Skin of body (tissue), 2 donors: ENCODE data around the gene CTSH. TPM values are rescaled to one million over a fixed set of nuclear protein-coding genes. Genes with fewer than 3 reads are reported as not detected.
A peak's percentile ranks its signal among the peaks of the same experiment; 100 is the strongest.

Source experiments
- DNase-seq: peaks from one replicate; lab custom pipeline; 2025; lab: John Stamatoyannopoulos, UW
- total RNA-seq: library from RNA; depleted of rRNA; stranded (reverse); fragments of >200 nt; gene quantifications from one replicate; pipeline ENCODE4 v1.2.3, GENCODE V29; 2014

Gene CTSH
- total RNA-seq, 1 donor from 2014 or later, result 32.7 TPM

DNA sequence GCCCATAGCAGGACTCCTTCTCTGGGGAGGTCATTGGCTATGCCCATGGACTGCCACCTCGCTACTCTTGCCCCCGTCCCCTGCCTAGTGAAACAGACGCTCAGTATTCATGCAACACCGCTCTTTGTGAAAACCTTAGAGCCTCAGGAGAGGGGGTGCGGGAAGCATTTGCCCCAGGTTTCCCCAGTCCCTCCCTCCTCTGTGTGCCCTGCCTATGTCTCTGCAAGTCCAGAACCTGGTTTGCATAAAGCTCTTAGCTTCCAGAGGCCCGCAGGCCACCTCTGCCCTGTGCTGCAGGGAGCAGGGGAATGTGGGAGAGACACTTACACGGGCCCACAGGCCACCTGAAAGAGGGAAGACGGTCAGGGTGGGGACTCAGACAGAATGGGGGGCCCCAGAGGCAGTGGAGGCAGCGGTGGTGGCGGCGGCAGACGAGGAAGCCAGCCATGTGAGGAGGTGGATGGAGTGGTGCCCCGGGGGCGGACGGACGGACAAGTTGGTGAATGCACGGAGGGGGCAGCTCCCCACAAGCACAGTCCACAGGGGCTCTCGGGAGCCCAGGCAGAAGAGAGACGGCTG lies 33.8 kb upstream of the CTSH start:
- no peak for DNase-seq

DNA sequence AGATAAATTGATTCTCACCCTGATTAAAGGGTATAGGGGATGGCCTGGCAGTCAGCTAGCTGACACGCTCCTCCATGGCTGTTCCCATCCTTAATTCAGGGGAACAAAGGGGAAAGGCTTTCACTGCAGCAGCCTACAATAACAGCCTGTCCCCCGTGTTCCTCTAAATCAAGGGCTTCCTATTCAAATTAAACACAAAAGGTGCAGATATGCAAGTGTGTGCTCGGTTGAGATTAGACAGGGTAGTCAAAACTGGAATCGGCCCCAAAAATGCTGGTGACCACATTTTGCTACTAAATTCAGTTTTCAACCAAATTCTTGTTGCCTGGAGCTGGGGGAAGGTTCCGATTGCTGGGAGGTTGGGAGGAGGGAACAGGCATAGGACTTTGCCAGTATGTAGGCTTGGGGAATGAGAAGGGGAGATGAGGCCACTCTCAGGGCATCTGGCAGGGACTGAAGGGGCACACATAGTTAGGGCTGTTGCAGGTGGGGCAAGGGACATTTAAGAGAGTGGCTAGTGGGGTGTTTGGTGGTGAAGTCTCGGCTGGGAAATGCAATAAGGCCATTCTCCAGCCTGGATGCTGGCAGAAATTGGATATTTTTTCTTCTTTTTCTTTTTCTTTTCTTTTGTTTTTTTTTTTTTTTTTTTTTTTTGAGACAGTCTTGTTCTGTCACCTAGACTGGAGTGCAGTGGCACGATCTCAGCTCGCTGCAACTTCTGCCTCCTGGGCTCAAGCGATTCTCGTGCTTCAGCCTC lies 32.9 kb upstream of the CTSH start:
- no peak for DNase-seq

DNA sequence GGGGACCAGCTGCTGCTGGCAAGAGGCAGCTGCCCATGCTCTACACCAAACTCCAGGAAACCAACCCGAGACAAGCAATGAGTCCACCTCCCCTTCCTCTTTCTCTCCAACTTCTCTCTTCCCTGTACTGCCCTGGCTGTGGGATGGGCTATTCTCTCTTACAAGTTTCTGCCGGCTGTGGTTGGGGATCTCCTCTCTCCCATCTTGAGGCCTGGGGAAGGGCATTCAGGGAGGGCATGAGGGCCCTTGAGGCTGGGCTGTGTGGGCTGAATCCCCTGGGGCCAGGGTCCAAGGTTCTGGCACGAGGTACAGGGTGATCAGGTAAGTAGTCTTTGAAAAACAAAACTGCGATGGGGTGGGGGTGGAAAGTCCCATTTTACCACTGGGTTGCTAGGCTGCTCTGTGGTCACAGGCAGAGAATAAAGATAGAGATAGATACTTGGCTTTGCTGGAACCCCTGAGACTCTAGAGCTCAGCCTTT lies 32.3 kb upstream of the CTSH start:
- no peak for DNase-seq

DNA sequence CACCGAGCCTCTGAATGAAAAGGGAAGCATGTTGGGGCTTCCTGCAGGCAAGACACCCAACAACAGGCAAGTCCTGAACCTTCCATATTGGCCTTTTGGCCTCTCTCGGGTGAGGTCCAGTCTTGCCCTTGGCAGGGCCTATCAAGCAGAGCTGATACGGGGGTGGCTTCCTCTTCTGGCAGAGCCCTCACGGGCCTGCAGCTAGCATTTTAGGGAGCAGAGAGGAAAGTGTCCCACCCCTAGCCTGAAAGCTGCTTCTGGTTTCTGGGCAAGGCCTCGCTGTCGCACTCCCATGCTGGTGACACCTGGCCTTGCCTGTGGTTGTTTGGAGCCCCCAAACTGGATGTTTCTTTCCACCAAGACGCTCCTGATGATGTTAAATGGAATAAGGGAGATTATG lies 31.8 kb upstream of the CTSH start:
- DNase-seq, result no peak

DNA sequence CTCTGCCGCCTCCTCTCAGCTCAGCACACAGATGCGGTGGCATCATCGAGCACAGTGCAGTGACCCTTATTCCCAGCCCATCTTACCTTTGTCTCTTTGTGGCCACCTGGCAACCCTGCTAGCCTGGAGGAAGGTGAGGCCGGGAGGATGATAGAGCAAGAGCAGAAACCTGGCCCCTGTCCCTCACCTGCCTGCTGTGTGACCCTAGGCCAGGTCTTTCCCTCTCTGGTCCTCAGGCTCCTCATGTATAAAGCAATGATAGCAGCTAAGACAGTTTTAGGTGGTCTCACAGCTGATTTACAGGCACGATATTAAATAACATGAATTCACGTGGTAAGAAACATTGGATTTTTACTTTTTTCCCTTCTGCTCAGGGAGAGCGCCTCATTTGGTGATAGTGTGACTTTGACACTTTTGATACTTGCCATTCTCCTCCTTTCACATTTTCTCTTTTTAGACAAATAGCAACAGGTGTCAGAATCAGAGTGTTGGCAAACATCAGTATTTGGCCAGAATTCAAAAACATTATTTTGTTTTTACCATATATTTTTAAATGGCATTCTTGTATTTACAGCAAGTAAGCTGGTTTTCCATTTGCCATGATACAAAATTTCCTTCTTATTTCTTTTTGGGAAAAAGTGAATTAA lies 29.5 kb upstream of the CTSH start:
- DNase-seq, result no peak

DNA sequence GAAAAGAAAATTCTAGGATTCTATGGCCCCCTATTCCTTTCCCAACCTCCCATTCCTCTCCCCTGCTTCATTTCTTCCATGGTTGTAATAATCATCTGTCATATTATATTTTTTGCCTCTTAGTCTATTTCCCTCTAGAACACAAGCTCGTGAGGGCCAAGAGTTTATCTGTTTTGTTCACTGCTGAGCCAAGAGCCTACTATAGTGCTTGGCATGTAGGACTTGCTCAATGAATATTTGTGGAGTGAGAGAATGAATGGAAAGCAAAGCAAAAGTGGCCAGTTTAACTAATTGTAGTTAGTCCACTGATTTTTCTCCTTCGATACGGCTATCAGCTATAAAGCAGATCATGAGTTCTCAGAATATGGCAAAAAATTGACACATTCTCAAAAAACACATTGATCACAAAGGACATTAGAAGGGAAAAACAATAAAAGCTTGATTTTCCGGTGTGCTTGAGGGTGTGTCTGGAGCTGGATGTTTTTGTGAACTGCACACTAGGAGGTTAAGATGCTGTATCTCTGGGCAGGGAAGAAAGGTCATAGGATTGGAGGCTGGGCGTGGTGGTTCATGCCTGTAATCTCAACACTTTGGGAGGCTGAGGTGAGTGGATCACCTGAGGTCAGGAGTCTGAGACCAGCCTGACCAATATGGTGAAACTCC lies 25.0 kb upstream of the CTSH start:
- no peak for DNase-seq

DNA sequence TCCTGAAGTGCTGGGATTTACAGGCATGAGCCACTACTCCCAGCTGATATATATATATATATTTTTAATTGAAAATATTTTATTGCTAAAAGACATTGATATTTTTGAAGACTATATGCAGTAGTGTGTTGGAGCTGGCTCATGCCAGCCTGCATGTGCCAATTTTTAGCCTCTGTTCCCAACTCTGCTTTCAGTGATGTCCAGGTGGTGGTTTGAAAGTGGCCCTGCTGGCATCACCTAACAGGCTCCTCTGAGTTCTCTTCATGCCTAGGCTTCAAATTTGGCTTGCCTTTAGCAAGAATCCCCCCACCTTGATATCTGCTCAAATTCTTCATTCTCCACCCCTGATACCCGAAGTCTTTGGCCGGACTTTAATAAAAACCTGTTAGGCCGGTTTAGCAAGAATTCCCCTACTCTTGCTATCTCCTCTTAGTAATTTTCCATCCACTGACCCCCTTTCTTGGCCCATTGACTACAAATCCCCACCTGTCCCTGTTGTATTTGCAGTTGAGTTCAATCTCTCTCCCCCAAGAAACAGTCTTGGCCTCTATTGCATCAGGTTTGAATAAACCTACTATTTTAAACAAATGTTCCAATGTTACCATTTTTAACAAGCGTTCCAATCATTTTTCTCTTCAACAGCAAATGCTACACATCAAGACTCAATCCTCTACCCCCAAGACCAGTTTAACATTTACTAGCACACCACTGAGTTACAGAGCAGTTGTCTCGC lies 23.9 kb upstream of the CTSH start:
- no peak for DNase-seq

DNA sequence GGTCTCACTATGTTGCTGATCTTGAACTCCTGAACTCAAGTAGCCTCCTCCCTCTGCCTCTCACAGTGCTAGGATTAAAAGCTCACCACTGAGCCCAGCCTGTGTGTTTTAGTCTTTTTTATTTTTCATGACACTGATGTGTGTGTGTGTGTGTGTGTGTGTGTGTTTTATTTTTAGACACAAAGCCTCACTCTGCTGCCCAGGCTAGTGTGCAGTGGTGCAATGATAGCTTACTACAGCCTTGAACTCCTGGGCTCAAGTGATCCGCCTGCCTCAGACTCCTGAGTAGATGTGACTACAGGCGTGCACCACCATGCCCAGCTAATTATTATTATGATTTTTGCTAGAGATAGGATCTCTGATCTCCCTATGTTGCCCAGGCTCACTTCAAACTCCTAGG lies 23.3 kb upstream of the CTSH start:
- no peak for DNase-seq

DNA sequence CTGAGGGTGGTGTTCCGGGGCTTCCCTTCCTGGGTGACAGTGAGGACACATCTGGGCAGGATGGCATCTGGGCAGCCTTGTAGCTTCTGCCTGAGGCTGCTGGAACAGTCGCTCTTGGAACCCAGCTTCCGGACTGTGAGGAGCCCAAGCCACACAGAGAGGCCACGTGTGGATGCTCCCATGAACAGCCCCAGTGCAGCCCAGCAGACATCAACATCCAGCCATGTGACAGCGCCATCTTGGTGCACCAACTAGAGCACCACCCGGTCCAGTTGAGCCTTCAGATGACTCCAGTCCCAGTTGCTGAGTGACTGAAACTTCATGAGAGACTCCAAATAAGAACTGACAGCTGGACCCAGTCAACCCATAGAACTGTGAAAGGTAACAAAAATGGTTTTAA lies 15.5 kb upstream of the CTSH start:
- DNase-seq, result no peak

DNA sequence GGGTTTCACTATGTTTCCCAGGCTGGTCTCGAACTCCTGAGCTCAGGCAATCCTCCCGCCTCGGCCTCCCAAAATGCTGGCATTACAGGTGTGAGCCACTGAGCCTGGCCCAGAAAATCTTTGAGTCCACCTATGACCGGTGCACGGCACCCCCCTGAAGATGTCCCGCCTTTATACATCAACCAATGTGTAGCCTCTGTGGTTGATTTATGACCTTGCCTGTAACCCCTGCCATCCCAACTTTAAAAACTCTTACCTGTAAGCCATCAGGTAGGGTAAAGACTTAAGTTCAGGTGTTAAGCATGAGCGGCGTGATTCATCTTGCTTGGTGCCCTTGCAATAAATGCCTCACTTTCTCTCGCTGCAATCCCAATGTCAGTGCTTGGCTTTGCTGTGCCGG lies 14.5 kb upstream of the CTSH start:
- DNase-seq, result no peak

DNA sequence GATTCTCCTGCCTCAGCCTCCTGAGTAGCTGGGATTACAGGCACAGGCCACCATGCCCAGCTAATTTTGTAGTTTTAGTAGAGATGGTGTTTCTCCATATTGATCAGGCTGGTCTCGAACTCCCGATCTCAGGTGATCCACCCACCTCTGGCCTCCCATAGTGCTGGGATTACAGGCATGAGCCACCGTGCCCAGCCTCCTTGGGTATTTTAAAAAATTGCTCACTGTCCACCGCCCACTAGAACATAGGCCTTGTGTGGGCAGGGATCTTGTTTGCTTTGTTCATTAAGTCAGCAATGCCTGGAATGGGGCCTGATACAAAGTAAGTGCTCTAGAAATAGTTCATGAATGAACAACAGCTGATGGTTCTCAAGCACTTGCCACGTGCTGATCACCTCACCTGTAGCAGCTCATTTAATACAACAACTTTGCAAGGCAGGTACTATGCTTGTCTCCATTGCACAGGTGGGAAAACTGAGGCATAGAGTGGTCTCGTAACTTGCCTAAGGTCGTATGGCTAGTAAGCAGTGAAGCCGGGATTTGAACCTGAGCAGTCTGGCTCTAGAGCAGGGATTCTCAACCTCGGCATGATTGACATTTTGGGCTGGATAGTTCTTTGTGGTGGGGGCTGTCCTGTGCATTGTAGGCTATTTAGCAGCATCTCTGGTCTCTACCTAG lies 12.7 kb upstream of the CTSH start:
- no peak for DNase-seq

DNA sequence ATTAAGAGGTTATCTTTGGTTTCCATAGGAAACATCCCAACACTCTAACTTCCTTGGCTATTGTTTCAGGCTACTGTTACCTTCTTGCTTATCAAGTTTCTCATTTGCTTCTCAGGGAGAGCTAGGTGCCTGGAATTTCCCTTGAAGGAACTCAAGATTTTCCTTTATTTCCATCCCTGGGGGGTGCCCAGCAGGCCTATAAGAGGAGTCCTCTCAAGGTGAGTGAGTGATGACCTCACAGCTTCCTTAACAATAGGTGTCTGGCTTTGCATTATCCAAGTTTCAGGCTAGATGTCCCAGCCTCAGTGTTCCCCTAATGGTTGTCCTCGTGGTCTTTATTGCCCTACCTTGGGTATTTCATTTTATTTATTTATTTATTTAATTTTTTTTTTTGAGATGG lies 12.1 kb upstream of the CTSH start:
- no peak for DNase-seq

DNA sequence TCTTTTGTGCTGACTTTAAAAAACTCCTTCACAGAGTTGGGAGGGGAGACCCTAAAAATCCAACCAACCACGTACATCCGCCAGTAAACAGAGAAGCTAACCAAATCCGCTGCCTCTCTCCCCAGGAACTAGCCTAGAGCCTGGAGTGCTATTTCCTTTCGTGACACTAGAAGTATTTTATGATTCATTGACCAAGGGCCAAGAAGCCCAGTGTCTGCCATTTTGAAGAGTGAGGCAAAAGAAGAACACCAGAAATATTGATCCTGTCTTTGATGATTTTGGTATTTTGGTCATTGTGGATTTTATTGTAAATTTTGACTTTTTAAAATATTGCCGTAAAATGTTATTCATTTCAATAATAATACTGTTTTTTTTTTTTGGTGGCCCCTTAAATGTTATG lies 10.5 kb upstream of the CTSH start:
- DNase-seq, result no peak

DNA sequence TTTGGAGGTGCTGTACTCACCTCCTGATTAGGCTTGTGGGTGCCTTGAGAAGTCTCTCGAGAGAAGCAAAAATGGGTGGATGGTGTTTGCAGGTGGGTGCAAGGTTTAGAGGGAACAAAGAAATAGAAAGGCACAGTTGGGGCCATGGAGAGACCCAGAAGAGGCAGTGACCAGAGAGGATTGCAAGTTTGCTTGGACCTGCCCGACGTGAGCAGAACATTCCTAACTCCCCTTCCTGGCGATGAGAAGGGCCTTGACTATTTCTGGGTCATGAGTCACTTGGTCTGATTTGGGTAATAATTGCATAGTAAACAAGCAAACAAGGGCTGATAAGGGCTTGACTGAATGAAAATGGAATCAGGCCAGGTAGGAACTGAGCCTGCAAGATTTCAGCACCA lies 7.0 kb upstream of the CTSH start:
- no peak for DNase-seq

DNA sequence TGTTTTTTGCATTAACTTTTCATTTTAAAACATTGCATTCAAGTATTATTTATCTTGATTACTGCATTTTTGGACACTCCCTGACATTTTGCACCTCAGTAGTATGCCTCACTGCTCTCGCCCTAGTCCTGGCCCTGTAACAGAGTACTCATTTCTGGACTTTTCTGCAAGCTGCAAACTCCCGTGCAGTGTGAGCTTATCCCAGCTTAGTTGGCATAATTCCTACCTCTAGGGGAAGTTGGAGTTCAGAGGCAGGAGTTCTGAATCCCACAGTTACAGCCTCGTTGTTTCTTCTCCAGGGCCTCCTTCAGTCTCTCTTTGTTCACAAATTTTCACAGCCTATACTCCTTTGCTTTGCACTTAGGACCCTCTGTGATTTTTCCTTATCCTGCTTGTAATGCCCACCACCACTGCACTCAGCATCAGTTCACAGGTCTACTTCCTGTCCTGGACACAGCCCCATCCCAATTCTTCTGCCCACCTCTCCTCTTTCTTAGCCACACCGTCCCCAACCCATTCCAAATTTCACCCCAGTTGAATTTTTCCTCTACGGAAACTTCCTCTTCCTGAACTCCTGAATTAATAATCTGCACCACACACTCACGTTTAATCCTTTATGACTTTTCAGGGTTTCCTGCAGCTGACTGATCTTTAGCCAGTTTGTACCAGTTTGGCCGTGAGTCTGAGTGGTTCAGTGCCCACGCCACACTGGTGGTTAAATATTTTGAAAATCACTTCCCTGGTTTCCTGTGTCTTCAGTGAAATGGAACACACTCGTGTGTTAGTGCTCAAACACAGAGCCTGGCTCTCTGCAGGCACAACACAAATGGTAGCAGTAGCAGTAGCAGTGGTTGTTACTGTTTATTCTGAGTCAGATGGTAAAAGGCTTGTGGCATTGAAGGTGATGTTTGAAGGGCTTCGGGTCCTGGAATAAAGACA lies 6.3 kb upstream of the CTSH start:
- DNase-seq, result peak; percentile 39

DNA sequence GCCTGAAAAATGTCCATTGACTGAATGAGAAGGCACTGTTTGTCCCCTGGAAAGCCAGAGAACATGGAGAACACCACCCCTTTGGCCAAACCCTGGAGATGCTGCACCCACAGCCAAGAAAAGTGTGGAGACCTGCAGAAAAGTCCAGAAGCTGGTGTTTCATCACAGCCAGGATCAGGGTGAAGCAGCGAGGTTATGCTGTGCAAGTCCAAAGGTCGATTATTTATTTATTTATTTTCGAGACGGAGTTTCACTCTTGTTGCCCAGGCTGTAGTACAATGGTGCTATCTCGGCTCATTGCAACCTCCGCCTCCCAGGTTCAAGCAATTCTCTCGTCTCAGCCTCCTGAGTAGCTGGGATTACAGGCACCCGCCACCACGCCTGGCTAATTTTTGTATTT lies 5.5 kb upstream of the CTSH start:
- DNase-seq, result no peak

DNA sequence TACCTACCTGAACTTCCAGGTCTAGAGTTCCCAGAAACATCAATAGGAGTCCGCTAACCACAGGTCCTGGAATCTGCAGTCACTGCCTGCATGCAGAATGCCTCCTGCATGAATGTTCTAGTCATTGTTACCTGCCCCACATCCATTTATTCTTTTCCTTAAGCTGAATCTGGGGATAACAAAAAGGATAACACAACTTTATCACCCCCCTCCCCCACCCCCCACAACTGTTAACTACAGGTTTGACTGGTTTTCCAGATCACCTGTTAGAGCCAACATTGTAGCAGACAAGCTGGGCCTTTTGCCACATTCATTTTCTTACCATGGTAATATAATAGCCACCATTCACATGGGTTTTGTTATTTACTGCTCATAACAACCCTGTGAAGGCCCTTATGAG lies 4.6 kb upstream of the CTSH start:
- DNase-seq, result no peak

DNA sequence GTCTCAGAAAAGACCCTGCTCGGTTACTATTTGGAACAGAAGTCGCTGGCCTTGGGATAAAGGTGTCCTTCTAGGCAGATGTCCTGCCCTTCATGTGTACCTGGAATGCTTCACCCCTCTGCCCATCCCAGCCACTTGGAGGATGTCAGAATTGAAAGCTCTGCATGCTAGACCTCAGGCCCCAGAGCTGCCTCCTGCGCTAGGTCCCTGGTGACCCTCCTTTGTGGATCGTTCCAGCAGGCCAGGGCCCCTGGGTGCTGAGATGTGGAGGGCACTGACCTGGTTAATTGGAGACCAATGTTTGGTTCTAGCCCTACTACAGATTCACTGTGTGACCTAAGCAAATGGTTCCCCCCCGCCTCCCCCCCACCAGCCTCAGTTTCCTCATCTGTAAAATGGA lies 2.7 kb upstream of the CTSH start:
- no peak for DNase-seq

DNA sequence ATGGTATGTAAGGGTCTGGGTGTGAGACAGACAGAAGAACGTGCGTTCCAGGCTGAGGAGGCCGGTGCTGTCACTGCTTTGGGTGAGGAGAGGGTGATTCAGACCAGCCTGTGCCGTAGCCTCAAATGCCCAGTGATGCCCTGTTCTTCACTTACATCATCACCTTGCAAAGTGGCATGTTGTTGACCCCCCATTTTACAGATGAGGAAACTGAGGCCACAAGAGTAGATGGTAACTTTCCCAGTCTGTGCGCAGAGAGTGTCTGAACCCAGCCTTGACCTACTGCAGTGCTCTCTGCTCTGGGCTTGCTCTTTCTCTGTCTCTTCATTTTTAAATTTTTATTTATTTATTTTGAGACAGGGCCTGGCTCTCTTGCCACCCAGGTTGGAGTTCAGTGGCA lies 1.6 kb upstream of the CTSH start:
- no peak for DNase-seq

DNA sequence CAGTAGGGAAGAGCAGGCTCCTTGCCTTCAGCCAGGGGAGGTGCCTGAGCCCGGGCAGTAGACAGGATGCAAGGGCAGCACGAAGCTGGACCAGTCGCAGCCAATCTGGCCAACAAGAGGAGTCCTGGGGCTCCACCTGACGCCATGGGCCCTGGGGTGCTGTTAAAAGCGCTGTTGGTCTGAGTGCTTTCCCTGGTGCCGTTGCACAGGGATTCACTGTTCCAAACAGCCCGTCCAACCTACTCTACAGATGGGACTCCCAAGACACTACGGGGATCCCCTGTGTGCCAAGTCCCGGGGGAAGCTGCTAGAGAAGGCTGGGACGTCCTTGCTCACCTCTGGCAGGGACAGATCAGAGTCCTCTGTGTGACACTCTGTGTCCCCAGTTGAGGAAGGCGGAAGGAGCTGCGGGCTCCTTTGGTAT lies 632 bp downstream of the CTSH start:
- no peak for DNase-seq
